Measurements from ENCODE around the gene DOCK10. TPM values are rescaled to one million over a fixed set of nuclear protein-coding genes. Genes with fewer than 3 reads are reported as not detected.

The DOCK10 gene
- total RNA-seq, 1 experiment from 2014 or later = 5.8 TPM

GRCh38 chr2:225006730-225007129 is 35.5 kb downstream of the DOCK10 start:
- no peak overlapping the region for H3K4me3 ChIP-seq (ENCODE audit: low read depth in 2 of 2, low read length in 2 of 2)
- DNase-seq (ENCODE audit: low read depth, low spot score) = no peak
- intact Hi-C loops (cut with micrococcal nuclease; ENCODE audit: unreplicated experiment) (loop anchor here (10.0 kb wide), 1 partner anchor 658 kb away; no protein-coding TSS in a partner anchor), in situ Hi-C loops (cut with HindIII; ENCODE audit: low pct_unique_long_range_greater_than_20kb, low sequenced_read_pairs) (no loop called here)
- TF ChIP-seq POLR2AphosphoS5 (IDR thresholded peaks at IDR 0.05; ENCODE audit: low read depth, low read length) (no peak), SIN3A (IDR thresholded peaks at IDR 0.05; ENCODE audit: borderline replicate concordance, insufficient read depth, low read depth, low read length) (no peak), REST (IDR thresholded peaks at IDR 0.05; ENCODE audit: insufficient read depth in 1 of 2, low read depth in 2 of 2, low read length in 1 of 2) (no peak), TCF7L2 (IDR thresholded peaks at IDR 0.05; ENCODE audit: low read depth, low read length) (no peak)
- TF ChIP-seq, protein P1, sequence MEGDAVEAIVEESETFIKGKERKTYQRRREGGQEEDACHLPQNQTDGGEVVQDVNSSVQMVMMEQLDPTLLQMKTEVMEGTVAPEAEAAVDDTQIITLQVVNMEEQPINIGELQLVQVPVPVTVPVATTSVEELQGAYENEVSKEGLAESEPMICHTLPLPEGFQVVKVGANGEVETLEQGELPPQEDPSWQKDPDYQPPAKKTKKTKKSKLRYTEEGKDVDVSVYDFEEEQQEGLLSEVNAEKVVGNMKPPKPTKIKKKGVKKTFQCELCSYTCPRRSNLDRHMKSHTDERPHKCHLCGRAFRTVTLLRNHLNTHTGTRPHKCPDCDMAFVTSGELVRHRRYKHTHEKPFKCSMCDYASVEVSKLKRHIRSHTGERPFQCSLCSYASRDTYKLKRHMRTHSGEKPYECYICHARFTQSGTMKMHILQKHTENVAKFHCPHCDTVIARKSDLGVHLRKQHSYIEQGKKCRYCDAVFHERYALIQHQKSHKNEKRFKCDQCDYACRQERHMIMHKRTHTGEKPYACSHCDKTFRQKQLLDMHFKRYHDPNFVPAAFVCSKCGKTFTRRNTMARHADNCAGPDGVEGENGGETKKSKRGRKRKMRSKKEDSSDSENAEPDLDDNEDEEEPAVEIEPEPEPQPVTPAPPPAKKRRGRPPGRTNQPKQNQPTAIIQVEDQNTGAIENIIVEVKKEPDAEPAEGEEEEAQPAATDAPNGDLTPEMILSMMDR (IDR thresholded peaks at IDR 0.05) = no peak
- ChIA-PET CTCF (no interaction called here), POLR2A (no interaction called here)
- no peaks in the 10 kb centered on the region for H3K9me3 ChIP-seq (ENCODE audit: control insufficient read depth, insufficient read depth, low read depth, low read length)
- H3K27ac ChIP-seq (ENCODE audit: low read length) = no peak overlapping the region
- no peaks in the 10 kb centered on the region for H3K27me3 ChIP-seq (ENCODE audit: control insufficient read depth, insufficient read depth, low read length)
- H3K4me1 ChIP-seq (ENCODE audit: control insufficient read depth, insufficient read depth, low read length) = peaks cover 4% of the 10 kb centered on the region
- H3K36me3 ChIP-seq (ENCODE audit: control insufficient read depth, insufficient read depth, low read length) = no peaks in the 10 kb centered on the region
- no peak for ATAC-seq
- no TSS peak for BruUV-seq (replicated peaks)

DNA sequence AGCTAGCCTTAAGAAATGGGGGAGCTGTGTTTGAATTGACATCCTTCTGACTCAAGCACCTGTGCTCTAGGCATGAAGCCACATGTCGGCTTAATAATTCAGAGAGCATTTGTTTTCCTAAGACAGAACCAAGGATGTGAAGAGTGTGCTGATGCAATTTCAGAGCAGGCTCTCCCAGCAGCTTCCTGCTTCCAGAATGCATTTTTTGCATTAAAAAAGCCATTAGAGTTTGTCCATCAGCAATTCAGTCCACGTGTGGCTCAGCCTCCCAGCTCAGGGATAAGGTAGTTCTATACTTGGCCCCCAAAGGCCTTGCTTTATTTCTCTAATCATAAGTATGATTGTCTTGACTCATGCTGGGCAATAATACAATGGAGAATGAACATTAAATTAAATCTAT is 37.7 kb downstream of the DOCK10 start:
- BruUV-seq (replicated peaks) = no TSS peak
- ATAC-seq = no peak

More for the DNA sequence above, 37.7 kb downstream of the DOCK10 start:
- Histone ChIP-seq H3K27ac (ENCODE audit: low read length) (no peak overlapping the region), H3K4me3 (ENCODE audit: low read depth in 2 of 2, low read length in 2 of 2) (no peak overlapping the region), H3K27me3 (ENCODE audit: control insufficient read depth, insufficient read depth, low read length) (no peaks in the 10 kb centered on the region), H3K36me3 (ENCODE audit: control insufficient read depth, insufficient read depth, low read length) (no peaks in the 10 kb centered on the region), H3K4me1 (ENCODE audit: control insufficient read depth, insufficient read depth, low read length) (peaks cover 4% of the 10 kb centered on the region), H3K9me3 (ENCODE audit: control insufficient read depth, insufficient read depth, low read depth, low read length) (no peaks in the 10 kb centered on the region)
- in situ Hi-C loops (cut with HindIII; ENCODE audit: low pct_unique_long_range_greater_than_20kb, low sequenced_read_pairs) (no loop called here), intact Hi-C loops (cut with micrococcal nuclease; ENCODE audit: unreplicated experiment) (loop anchor here (10.0 kb wide), 1 partner anchor 660 kb away; no protein-coding TSS in a partner anchor)
- DNase-seq (ENCODE audit: low read depth, low spot score) = no peak
- CTCF ChIA-PET = no interaction called here
- POLR2A ChIA-PET = no interaction called here
- TF ChIP-seq POLR2AphosphoS5 (IDR thresholded peaks at IDR 0.05; ENCODE audit: low read depth, low read length) (no peak), TCF7L2 (IDR thresholded peaks at IDR 0.05; ENCODE audit: low read depth, low read length) (no peak), SIN3A (IDR thresholded peaks at IDR 0.05; ENCODE audit: borderline replicate concordance, insufficient read depth, low read depth, low read length) (no peak), REST (IDR thresholded peaks at IDR 0.05; ENCODE audit: insufficient read depth in 1 of 2, low read depth in 2 of 2, low read length in 1 of 2) (no peak)
- TF ChIP-seq, protein P1 (IDR thresholded peaks at IDR 0.05) = no peak

All from Panc1 (cell line).